ENCODE measurements around the gene APLN. TPM values are rescaled to one million over a fixed set of nuclear protein-coding genes. Genes with fewer than 3 reads are reported as not detected.

The APLN gene
- total RNA-seq, 4 donors from 2014 or later, result 0.20 to 0.22 TPM; not detected in 2

DNA sequence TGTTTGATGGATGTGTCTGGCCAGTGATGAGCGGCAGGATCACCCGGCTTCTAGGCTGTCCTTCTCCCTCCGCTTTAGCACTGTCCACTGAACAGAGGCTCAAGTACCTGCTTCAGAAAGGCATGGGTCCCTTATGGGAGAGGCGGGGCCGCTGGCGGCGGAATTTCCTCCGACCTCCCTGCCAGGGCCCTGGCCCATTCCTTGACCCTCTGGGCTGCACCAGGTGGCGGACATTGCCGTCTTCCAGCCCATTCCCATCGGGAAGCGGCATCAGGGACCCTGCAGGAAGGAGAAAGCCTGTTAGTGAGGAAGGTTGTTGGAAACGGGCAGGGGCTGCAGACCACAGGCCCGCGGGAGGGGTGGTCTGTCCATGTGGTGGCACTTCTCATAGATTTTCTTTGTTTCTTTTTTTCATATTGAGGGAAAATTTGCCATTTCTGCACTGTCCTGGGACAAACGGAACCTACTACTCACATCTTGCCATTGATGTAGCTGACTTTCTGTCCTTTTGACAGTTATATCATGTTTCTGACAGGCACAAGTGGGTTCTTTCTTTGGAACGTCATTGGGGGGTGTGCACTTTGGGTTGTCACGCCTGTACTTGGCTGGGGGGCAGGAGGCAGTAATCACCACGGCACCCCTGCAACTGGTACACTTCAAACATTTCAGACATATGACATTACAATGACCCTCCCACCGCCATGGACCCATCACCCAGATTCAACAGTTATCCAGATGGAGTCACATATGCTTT, 6.1 kb downstream of the APLN start:
- H3K36me3 ChIP-seq, result no peaks in the 10 kb centered on the region
- no peaks in the 10 kb centered on the region for H3K9me3 ChIP-seq
- intact Hi-C loops (cut with DNase I), result no loop called here
- H3K27ac ChIP-seq, result no peak overlapping the region
- no peak overlapping the region for H3K4me3 ChIP-seq (replicated peaks in 1 of 3)
- WGBS, 2 donors, result 93 to 97% methylated on average over 6 to 14 of the region's 20 CpGs
- TF ChIP-seq, protein P1, sequence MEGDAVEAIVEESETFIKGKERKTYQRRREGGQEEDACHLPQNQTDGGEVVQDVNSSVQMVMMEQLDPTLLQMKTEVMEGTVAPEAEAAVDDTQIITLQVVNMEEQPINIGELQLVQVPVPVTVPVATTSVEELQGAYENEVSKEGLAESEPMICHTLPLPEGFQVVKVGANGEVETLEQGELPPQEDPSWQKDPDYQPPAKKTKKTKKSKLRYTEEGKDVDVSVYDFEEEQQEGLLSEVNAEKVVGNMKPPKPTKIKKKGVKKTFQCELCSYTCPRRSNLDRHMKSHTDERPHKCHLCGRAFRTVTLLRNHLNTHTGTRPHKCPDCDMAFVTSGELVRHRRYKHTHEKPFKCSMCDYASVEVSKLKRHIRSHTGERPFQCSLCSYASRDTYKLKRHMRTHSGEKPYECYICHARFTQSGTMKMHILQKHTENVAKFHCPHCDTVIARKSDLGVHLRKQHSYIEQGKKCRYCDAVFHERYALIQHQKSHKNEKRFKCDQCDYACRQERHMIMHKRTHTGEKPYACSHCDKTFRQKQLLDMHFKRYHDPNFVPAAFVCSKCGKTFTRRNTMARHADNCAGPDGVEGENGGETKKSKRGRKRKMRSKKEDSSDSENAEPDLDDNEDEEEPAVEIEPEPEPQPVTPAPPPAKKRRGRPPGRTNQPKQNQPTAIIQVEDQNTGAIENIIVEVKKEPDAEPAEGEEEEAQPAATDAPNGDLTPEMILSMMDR (IDR thresholded peaks at IDR 0.05), result no peak
- no peak for TF ChIP-seq POLR2A (IDR thresholded peaks at IDR 0.05)
- DNase-seq, result no peak
- no peaks in the 10 kb centered on the region for H3K4me1 ChIP-seq
- no peaks in the 10 kb centered on the region for H3K27me3 ChIP-seq

DNA sequence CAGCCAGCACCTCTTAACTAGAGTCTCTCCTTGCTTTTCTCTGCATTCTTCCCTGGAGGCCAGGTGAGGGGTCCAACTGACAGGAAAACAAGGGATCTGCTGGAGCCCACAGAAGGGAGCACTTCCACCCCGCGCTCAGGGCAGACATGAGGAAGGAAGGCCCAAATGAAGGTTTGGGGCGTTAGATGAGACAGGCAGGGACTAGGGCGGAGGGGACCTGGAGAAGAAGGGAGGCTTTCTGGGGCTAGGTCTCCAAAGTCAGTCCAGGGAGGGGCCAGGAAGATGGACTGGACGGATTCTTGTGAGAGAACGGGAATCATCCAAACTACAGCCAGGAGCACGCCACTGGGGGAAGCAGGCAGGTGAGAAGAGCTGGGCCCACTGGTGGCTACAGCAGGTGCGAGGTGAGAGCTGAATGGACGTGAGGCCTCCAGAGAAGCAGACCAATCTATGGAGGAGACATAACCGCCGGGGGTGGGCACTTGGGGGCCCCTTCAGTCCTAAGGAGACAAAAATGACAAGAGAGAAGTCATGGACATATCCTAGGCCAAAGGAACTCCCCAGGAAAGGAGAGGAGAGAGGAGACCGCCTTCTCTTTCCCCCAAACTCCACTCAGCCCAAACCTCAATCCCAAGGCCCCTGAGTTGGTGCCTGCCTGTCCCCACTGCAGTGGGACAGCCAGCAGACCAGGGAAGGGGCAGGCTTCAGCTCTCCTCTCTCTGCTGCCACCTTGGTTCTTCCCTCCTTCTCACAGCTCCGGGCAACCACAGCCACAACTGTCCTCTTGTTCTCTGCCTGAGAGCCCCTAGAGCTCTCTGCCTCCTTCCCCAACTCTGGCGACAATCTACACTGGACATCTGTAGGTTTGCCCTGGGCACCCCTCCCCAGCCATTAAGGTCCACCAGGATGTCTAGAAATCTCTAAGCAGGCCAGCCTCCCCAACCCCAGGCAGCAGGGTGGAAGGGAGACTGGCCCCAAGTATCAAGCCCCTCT, 7.0 kb downstream of the APLN start:
- no peaks in the 10 kb centered on the region for H3K4me1 ChIP-seq
- DNase-seq, result no peak
- WGBS, 2 donors, result 95 to 97% methylated on average over 14 of the region's 14 CpGs
- intact Hi-C loops (cut with DNase I), result no loop called here
- H3K36me3 ChIP-seq, result no peaks in the 10 kb centered on the region
- no peaks in the 10 kb centered on the region for H3K9me3 ChIP-seq
- H3K27ac ChIP-seq, result no peak overlapping the region
- no peak overlapping the region for H3K4me3 ChIP-seq (replicated peaks in 1 of 3)
- TF ChIP-seq, protein P1 (IDR thresholded peaks at IDR 0.05), result no peak
- TF ChIP-seq POLR2A (IDR thresholded peaks at IDR 0.05), result no peak
- H3K27me3 ChIP-seq, result no peaks in the 10 kb centered on the region

DNA sequence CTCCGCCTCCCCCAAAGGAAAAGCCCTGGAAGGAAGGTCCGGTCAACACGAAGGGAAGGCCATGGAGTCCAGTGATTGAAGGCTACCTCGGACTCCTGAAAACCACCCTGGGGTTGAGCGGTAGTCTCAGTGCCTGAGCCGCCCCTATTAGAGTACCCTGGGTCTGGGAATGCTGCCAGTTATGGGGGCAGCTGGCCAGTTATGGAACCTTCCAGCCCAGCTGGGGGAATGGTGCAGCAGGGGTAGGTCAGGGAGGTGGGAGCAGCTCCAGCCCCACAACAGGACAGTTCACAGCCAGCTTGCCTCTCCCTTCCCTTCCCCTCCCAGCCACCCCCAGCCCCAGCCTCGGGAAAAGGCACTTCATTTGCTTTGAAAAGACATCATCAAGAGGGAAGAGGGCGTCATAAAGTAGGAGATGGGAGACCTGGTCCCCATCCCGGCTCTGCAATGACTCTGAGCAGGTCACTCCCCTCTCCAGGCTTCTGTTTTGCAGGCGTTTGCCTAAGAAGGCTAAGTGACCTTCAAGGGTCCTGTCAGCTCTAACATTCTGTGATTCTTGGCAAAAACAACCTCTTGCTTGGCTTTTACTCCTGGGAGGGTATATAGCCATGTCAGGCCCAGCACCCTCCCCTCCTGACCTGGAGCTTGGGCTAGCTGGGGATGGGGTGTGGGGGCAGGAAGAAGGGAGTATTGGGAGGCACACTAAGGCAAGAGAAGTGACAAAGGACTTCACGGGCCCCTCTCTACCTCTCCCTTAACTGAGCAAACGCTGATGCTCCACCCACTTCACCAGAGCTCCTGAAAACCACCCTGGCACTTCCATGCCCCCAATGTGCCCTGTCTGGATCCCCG, 8.0 kb downstream of the APLN start:
- intact Hi-C loops (cut with DNase I), result no loop called here
- Histone ChIP-seq H3K27me3 (no peaks in the 10 kb centered on the region), H3K27ac (no peak overlapping the region), H3K36me3 (no peaks in the 10 kb centered on the region), H3K4me1 (no peaks in the 10 kb centered on the region), H3K9me3 (no peaks in the 10 kb centered on the region), H3K4me3 (replicated peaks in 1 of 3) (no peak overlapping the region)
- 86 to 88% methylated on average over 6 to 12 of the region's 13 CpGs for WGBS, 2 donors
- DNase-seq, result no peak
- no peak for TF ChIP-seq POLR2A (IDR thresholded peaks at IDR 0.05)
- TF ChIP-seq, protein P1 (IDR thresholded peaks at IDR 0.05), result no peak

DNA sequence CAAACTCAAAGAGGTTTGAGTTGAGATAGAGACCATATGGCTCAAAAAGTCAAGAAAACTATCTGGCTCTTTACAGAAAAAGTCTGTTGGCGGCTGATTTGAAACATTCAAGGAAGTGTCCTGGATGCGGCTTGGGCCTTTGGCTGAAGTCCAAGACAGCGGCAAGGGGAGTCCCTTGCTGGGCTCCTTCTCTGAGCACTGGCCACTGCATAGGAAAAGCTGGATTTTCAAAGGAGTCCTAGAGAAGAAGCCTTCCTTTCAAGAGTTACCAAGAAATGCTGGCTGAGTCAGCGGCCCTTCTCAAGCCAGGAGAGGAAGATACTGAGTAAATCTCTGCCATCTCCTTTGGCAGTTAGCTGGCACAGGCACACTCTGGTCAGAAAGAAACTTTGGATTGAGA, 12.1 kb downstream of the APLN start:
- Histone ChIP-seq H3K4me3 (replicated peaks in 1 of 3) (no peak overlapping the region), H3K27ac (no peak overlapping the region), H3K9me3 (no peaks in the 10 kb centered on the region), H3K27me3 (no peaks in the 10 kb centered on the region), H3K36me3 (no peaks in the 10 kb centered on the region), H3K4me1 (no peaks in the 10 kb centered on the region)
- 45 to 51% methylated on average over 4 of the region's 4 CpGs for WGBS, 2 donors
- intact Hi-C loops (cut with DNase I), result no loop called here
- TF ChIP-seq, protein P1 (IDR thresholded peaks at IDR 0.05), result no peak
- TF ChIP-seq POLR2A (IDR thresholded peaks at IDR 0.05), result no peak
- no peak for DNase-seq

All from thyroid gland (tissue), 4 donors.